Keratinocyte (primary cell): ENCODE measurements around the gene OR10A2. TPM values are rescaled to one million over a fixed set of nuclear protein-coding genes. Genes with fewer than 3 reads are reported as not detected.

ENCODE experiments used
- DNase-seq: peaks from one replicate; pipeline ENCODE4 v3.0.0-alpha.2; 2011; ENCODE audit warnings: low read depth, missing footprints, low spot score
- FAIRE-seq: peaks from 2 replicates; lab custom pipeline; 2011; peaks lifted over from hg19 to GRCh38; lab: Jason Lieb, UNC
- H2AFZ ChIP-seq: 2 replicates; pipeline ENCODE4 v1.6.0; 2012; ENCODE audit warnings: low read length, control low read depth, inconsistent platforms; ENCODE audit not compliant: control insufficient read depth
- H3K27ac ChIP-seq: 2 replicates; pipeline ENCODE4 v1.5.1; 2011; ENCODE audit warnings: low read length; ENCODE audit not compliant: control insufficient read depth, insufficient read depth
- H3K27me3 ChIP-seq: 3 replicates; pipeline ENCODE4 v1.6.0; 2011; ENCODE audit warnings: low read length; ENCODE audit not compliant: control insufficient read depth, insufficient read depth; ENCODE audit errors: extremely low read depth
- H3K36me3 ChIP-seq, 2 experiments: 2 replicates in 1 of 2; 3 replicates in 1 of 2; pipeline ENCODE4 v1.5.1; 2011; ENCODE audit warnings: low read length in 2 of 2, mild to moderate bottlenecking in 1 of 2; ENCODE audit not compliant: control insufficient read depth in 2 of 2, insufficient read depth in 2 of 2; ENCODE audit errors: extremely low read depth in 1 of 2
- H3K4me1 ChIP-seq: 3 replicates; pipeline ENCODE4 v1.5.1; 2011; ENCODE audit warnings: low read length; ENCODE audit not compliant: control insufficient read depth, insufficient read depth; ENCODE audit errors: extremely low read depth
- H3K4me2 ChIP-seq: 3 replicates; pipeline ENCODE4 v1.6.0; 2011; ENCODE audit warnings: low read depth, low read length; ENCODE audit not compliant: control insufficient read depth, insufficient read depth; ENCODE audit errors: extremely low read depth
- H3K4me3 ChIP-seq, 3 experiments: fragments of 200-600 bp in 1 of 3; sonication (generic) in 1 of 3; 2 replicates in 2 of 3; 3 replicates in 1 of 3; pipeline ENCODE4 v1.5.1; 2011 to 2016; ENCODE audit warnings: low read length in 3 of 3, mild to moderate bottlenecking in 3 of 3, control low read depth in 2 of 3, inconsistent platforms in 1 of 3, low read depth in 1 of 3, mixed read lengths in 1 of 3, mixed run types in 1 of 3, moderate library complexity in 1 of 3; ENCODE audit not compliant: control insufficient read depth in 2 of 3, insufficient read depth in 2 of 3; ENCODE audit errors: extremely low read depth in 1 of 3
- H3K79me2 ChIP-seq: 2 replicates; pipeline ENCODE4 v1.6.0; 2012; ENCODE audit warnings: low read length; ENCODE audit not compliant: control insufficient read depth, insufficient read depth
- H3K9ac ChIP-seq: 3 replicates; pipeline ENCODE4 v1.6.0; 2011; ENCODE audit warnings: low read length; ENCODE audit not compliant: control insufficient read depth, insufficient read depth; ENCODE audit errors: extremely low read depth
- H3K9me1 ChIP-seq: 3 replicates; pipeline ENCODE4 v1.6.0; 2011; ENCODE audit warnings: low read length; ENCODE audit not compliant: control insufficient read depth, insufficient read depth; ENCODE audit errors: extremely low read depth
- H3K9me3 ChIP-seq: 2 replicates; pipeline ENCODE4 v1.5.1; 2012; ENCODE audit warnings: low read depth, low read length; ENCODE audit not compliant: control insufficient read depth
- H4K20me1 ChIP-seq: 3 replicates; pipeline ENCODE4 v1.6.0; 2011; ENCODE audit warnings: low read length; ENCODE audit not compliant: control insufficient read depth, insufficient read depth; ENCODE audit errors: extremely low read depth
- EZH2 ChIP-seq: IDR thresholded peaks from one replicate; pipeline ENCODE4 v1.6.1; 2012; ENCODE audit warnings: inconsistent platforms, mild to moderate bottlenecking, low read length, moderate library complexity
- dilution Hi-C: fragments of 300-500 bp; cut with MboI; formaldehyde crosslinking; loops from one replicate; pipeline ENCODE4 v1.7.0; 2020; ENCODE audit warnings: low sequenced_read_pairs; ENCODE audit not compliant: extremely low pct_ligation_motif_present
- polyA plus RNA-seq, 5 experiments: library from polyadenylated mRNA; depleted of rRNA in 3 of 5; stranded (reverse) in 3 of 5; stranded (forward) in 1 of 5; unstranded in 1 of 5; fragments of >200 nt; gene quantifications; 1 replicate in 1 of 5; 2 replicates in 3 of 5; 3 replicates in 1 of 5; pipeline versions ENCODE4 v1.2.1 to v1.2.3, GENCODE V29; 2011 to 2012; ENCODE audit warnings: missing spikeins in 2 of 5, low read depth in 1 of 5, low replicate concordance in 1 of 5
- TF ChIP-seq, protein P1 (sequence below), 3 experiments: IDR thresholded peaks in 1 of 3; conservative IDR thresholded peaks in 1 of 3; optimal IDR thresholded peaks in 1 of 3; 2 replicates in 2 of 3; 3 replicates in 1 of 3; pipeline versions ENCODE3 to v1.5.1; 2011; ENCODE audit warnings: low read length in 3 of 3, mild to moderate bottlenecking in 3 of 3, moderate library complexity in 2 of 3, control low read depth in 1 of 3, inconsistent platforms in 1 of 3; ENCODE audit not compliant: insufficient read depth in 2 of 3; ENCODE audit errors: extremely low read depth in 1 of 3

The OR10A2 gene
- polyA plus RNA-seq, 1 donor (not counting 4 experiments of a cell fraction or from before 2014, with no cell fraction given) = not detected

GRCh38 chr11:6817694-6818093, 45.2 kb upstream of the OR10A2 start:
- no peaks in the 10 kb centered on the region for H3K36me3 ChIP-seq
- H3K27me3 ChIP-seq = no peaks in the 10 kb centered on the region
- no peak overlapping the region for H3K4me3 ChIP-seq
- no peaks in the 10 kb centered on the region for H3K79me2 ChIP-seq
- no peak overlapping the region for H3K27ac ChIP-seq
- H4K20me1 ChIP-seq = no peaks in the 10 kb centered on the region
- TF ChIP-seq EZH2 = no peak
- TF ChIP-seq, protein P1, sequence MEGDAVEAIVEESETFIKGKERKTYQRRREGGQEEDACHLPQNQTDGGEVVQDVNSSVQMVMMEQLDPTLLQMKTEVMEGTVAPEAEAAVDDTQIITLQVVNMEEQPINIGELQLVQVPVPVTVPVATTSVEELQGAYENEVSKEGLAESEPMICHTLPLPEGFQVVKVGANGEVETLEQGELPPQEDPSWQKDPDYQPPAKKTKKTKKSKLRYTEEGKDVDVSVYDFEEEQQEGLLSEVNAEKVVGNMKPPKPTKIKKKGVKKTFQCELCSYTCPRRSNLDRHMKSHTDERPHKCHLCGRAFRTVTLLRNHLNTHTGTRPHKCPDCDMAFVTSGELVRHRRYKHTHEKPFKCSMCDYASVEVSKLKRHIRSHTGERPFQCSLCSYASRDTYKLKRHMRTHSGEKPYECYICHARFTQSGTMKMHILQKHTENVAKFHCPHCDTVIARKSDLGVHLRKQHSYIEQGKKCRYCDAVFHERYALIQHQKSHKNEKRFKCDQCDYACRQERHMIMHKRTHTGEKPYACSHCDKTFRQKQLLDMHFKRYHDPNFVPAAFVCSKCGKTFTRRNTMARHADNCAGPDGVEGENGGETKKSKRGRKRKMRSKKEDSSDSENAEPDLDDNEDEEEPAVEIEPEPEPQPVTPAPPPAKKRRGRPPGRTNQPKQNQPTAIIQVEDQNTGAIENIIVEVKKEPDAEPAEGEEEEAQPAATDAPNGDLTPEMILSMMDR (optimal IDR thresholded peaks at IDR 0.05 in 1 of 3, IDR thresholded peaks at IDR 0.05 in 1 of 3, conservative IDR thresholded peaks at IDR 0.05 in 1 of 3; ENCODE audit: extremely low read depth in 1 of 3, insufficient read depth in 2 of 3, low read length in 3 of 3) = peak in 1 of 3 experiments; percentile 4
- no peaks in the 10 kb centered on the region for H3K4me1 ChIP-seq
- no peak overlapping the region for H3K9ac ChIP-seq
- FAIRE-seq (no peak), DNase-seq (no peak)
- no peak overlapping the region for H2AFZ ChIP-seq
- no peaks in the 10 kb centered on the region for H3K9me1 ChIP-seq
- no peaks in the 10 kb centered on the region for H3K9me3 ChIP-seq
- dilution Hi-C loops = no loop called here
- H3K4me2 ChIP-seq = no peak overlapping the region

DNA sequence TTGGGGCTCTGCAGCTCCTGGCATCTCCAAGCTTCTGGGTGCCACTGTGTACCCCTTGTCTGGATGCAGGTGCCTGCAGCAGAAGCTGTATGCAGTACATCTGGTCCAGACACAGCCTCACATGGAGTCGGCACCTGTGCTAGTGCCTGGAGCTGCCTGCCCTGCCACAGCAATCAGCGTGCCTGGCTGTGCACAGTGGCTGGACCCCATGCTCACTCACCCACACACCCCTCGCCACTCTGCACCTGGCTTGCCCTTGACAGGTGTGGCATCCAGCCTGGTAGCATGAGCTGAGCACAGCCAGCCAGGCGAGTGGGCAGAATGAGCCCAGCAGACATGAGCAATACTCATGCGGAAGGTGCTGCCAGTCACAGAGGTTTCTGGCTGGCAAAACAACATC, 43.9 kb upstream of the OR10A2 start:
- no peak overlapping the region for H2AFZ ChIP-seq

More for the DNA sequence above, 43.9 kb upstream of the OR10A2 start:
- Histone ChIP-seq H3K9me1 (no peaks in the 10 kb centered on the region), H3K79me2 (no peaks in the 10 kb centered on the region), H3K4me1 (no peaks in the 10 kb centered on the region), H3K9ac (no peak overlapping the region), H3K27ac (no peak overlapping the region), H3K27me3 (no peaks in the 10 kb centered on the region), H3K4me3 (no peak overlapping the region), H3K36me3 (no peaks in the 10 kb centered on the region), H3K9me3 (no peaks in the 10 kb centered on the region), H4K20me1 (no peaks in the 10 kb centered on the region), H3K4me2 (no peak overlapping the region)
- no peak for FAIRE-seq
- TF ChIP-seq, protein P1 (optimal IDR thresholded peaks at IDR 0.05 in 1 of 3, IDR thresholded peaks at IDR 0.05 in 1 of 3, conservative IDR thresholded peaks at IDR 0.05 in 1 of 3; ENCODE audit: extremely low read depth in 1 of 3, insufficient read depth in 2 of 3, low read length in 3 of 3) = no peak
- TF ChIP-seq EZH2 = no peak
- dilution Hi-C loops = no loop called here
- no peak for DNase-seq
